GM12891 (cell line): Measurements from ENCODE around the gene EDC3.
"Not testable (repeated sequence)": the region's sequence is repeated elsewhere in the genome, so short reads cannot be mapped to it uniquely, and the experiment has no call there.

ENCODE experiments used
- POLR2A ChIP-seq: IDR thresholded peaks from 2 replicates; pipeline ENCODE4 v1.6.1; 2011; ENCODE audit warnings: low read depth, low read length, control low read depth
- POLR2AphosphoS5 ChIP-seq: IDR thresholded peaks from 2 replicates; pipeline ENCODE4 v1.6.1; 2011; ENCODE audit warnings: low read depth, low read length, control low read depth
- TAF1 ChIP-seq: IDR thresholded peaks from 2 replicates; pipeline ENCODE4 v1.6.1; 2011; ENCODE audit warnings: low read depth, low read length, control low read depth

- TF ChIP-seq TAF1, POLR2A, POLR2AphosphoS5: not testable (repeated sequence)
These were observed 42.4 kb upstream of the EDC3 start for GRCh38 chr15:74738239-74738638.
